ENCODE results near the gene ADD3. TPM values are rescaled to one million over a fixed set of nuclear protein-coding genes. Genes with fewer than 3 reads are reported as not detected.

The ADD3 gene
- total and polyA plus RNA-seq, 11 donors, result 28.8 to 659 (median 97.1) TPM

GRCh38 chr10:109972372-109973001 lies 35.3 kb upstream of the ADD3 start:
- TF ChIP-seq POLR2A (IDR thresholded peaks at IDR 0.05), result no peak
- TF ChIP-seq CTCF (IDR thresholded peaks at IDR 0.05), result no peak
- Histone ChIP-seq H3K4me1 (peaks cover 0 to 37% (median 21%) of the 10 kb centered on the region in 12 donors), H3K9me3 (no peaks in the 10 kb centered on the region), H3K27me3 (no peaks in the 10 kb centered on the region), H3K4me3 (no peak overlapping the region), H3K27ac (no peak overlapping the region), H3K36me3 (no peaks in the 10 kb centered on the region)
- DNase-seq (no peak), ATAC-seq (no peak)
- intact Hi-C loops (cut with DNase I), result loop anchor here in 4 of 10 donors (5.0 to 10.0 kb wide), 2 partner anchors 85 to 88 kb away; no protein-coding TSS in a partner anchor
- WGBS, 4 donors, result 93 to 98% (median 96%) methylated on average over 2 of the region's 2 CpGs

- no peaks in the 10 kb centered on the region for H3K9me3 ChIP-seq
- intact Hi-C loops (cut with DNase I), result loop anchor here in 4 of 10 donors (5.0 to 10.0 kb wide), 2 partner anchors 86 to 89 kb away; no protein-coding TSS in a partner anchor
- DNase-seq, result no peak
- no peak overlapping the region for H3K4me3 ChIP-seq
- H3K27ac ChIP-seq, result no peak overlapping the region
- TF ChIP-seq CTCF (IDR thresholded peaks at IDR 0.05), result no peak
- TF ChIP-seq POLR2A (IDR thresholded peaks at IDR 0.05), result no peak
- H3K4me1 ChIP-seq, result peaks cover 0 to 36% (median 16%) of the 10 kb centered on the region in 12 donors
- H3K27me3 ChIP-seq, result no peaks in the 10 kb centered on the region
- whole genome bisulfite sequencing, 4 donors, result 85 to 91% (median 87%) methylated on average over 3 of the region's 3 CpGs
- ATAC-seq, result no peak
- no peaks in the 10 kb centered on the region for H3K36me3 ChIP-seq
Observed at GRCh38 chr10:109973326-109973829, 34.4 kb upstream of the ADD3 start.

GRCh38 chr10:109974504-109975191 lies 33.1 kb upstream of the ADD3 start:
- intact Hi-C loops (cut with DNase I), result loop anchor here in 6 of 10 donors (5.0 to 10.0 kb wide), 5 partner anchors 42 to 153 kb away; no protein-coding TSS in a partner anchor
- Histone ChIP-seq H3K4me1 (peaks cover 0 to 35% (median 13%) of the 10 kb centered on the region in 12 donors), H3K36me3 (no peaks in the 10 kb centered on the region), H3K9me3 (no peaks in the 10 kb centered on the region), H3K4me3 (no peak overlapping the region), H3K27me3 (no peaks in the 10 kb centered on the region), H3K27ac (no peak overlapping the region)
- WGBS, 4 donors, result 82 to 89% (median 88%) methylated on average over 9 of the region's 9 CpGs
- TF ChIP-seq CTCF (IDR thresholded peaks at IDR 0.05) (no peak), POLR2A (IDR thresholded peaks at IDR 0.05) (no peak)
- no peak for DNase-seq
- ATAC-seq, result no peak

Measured in heart left ventricle (tissue), 16 donors.